Transverse colon (tissue), 4 donors: ENCODE measurements around the gene CST9. TPM values are rescaled to one million over a fixed set of nuclear protein-coding genes. Genes with fewer than 3 reads are reported as not detected.

Experiments used
- DNase-seq: peaks from one replicate; pipeline ENCODE4 v3.0.0-alpha.2; 2019
- H3K27ac ChIP-seq, 4 donors: fragments of 200-600 bp; sonication (generic); 2 replicates each; pipeline ENCODE4 v1.5.1; 2016 to 2018; ENCODE audit warnings: inconsistent platforms in 4 of 4
- H3K27me3 ChIP-seq: fragments of 200-600 bp; sonication (generic); 2 replicates; pipeline ENCODE4 v1.5.1; 2017; ENCODE audit warnings: inconsistent platforms
- H3K36me3 ChIP-seq, 4 donors: fragments of 200-600 bp; sonication (generic); 2 replicates each; pipeline ENCODE4 v1.5.1; 2017 to 2019; ENCODE audit warnings: inconsistent platforms in 4 of 4
- H3K4me1 ChIP-seq, 4 donors: fragments of 200-600 bp; sonication (generic); 2 replicates each; pipeline ENCODE4 v1.5.1; 2017 to 2020; ENCODE audit warnings: inconsistent platforms in 4 of 4
- H3K4me3 ChIP-seq, 4 donors: fragments of 200-600 bp; sonication (generic); 1 replicate in 1 of 4; 2 replicates in 3 of 4; pipeline versions ENCODE4 v1.5.1 to v1.6.1; 2017 to 2019; ENCODE audit warnings: inconsistent platforms in 4 of 4
- H3K9me3 ChIP-seq, 2 donors: fragments of 200-600 bp; sonication (generic); 2 replicates each; pipeline ENCODE4 v1.5.1; 2017 to 2019; ENCODE audit warnings: inconsistent platforms in 2 of 2
- EP300 ChIP-seq: sonication (generic); formaldehyde crosslinking; IDR thresholded peaks from one replicate; pipeline ENCODE4 v1.6.1; 2017; ENCODE audit warnings: antibody characterized with exemption, low read depth
- POLR2A ChIP-seq: fragments of 450-650 bp; IDR thresholded peaks from one replicate; pipeline ENCODE4 v1.6.1; 2016; ENCODE audit warnings: antibody characterized with exemption, mild to moderate bottlenecking, moderate library complexity
- POLR2AphosphoS5 ChIP-seq, 3 donors: sonication (generic); formaldehyde crosslinking; IDR thresholded peaks; one replicate each; pipeline ENCODE4 v1.6.1; 2016; ENCODE audit warnings: antibody characterized with exemption in 3 of 3
- WGBS, 2 donors: methylation state at CpG; one replicate each; pipeline ENCODE4 v1.1.5; 2018; ENCODE audit warnings: low coverage in 1 of 2; 5-methylcytosine and 5-hydroxymethylcytosine counted together
- in situ Hi-C, 4 donors: fragments of 200-750 bp; cut with MboI; loops; one replicate each; pipeline versions ENCODE4 v1.15.0 to v1.15.1; 2017; ENCODE audit warnings: low sequenced_read_pairs in 3 of 4, low pct_ligation_motif_present in 1 of 4, low pct_unique_long_range_greater_than_20kb in 1 of 4
- intact Hi-C: fragments of 100-400 bp; cut with DNase I; formaldehyde crosslinking; loops from one replicate; pipeline ENCODE4 v1.15.1; 2023; ENCODE audit warnings: low total_unique reads
- total RNA-seq, 4 donors: library from RNA; depleted of rRNA; stranded (reverse); fragments of >200 nt; gene quantifications; one replicate each; pipeline ENCODE4 v1.1.0, GENCODE V29; 2016
- TF ChIP-seq, protein P1 (sequence below), 5 experiments: fragments of 200-600 bp in 3 of 5; fragments of 450-650 bp in 2 of 5; sonication (generic) in 3 of 5; IDR thresholded peaks; 1 replicate in 2 of 5; 2 replicates in 3 of 5; pipeline ENCODE4 v1.5.1; 2016 to 2017; ENCODE audit warnings: antibody characterized with exemption in 5 of 5, inconsistent platforms in 3 of 5, mild to moderate bottlenecking in 2 of 5, moderate library complexity in 1 of 5

The CST9 gene
- total RNA-seq, 4 donors from 2014 or later: not detected

DNA sequence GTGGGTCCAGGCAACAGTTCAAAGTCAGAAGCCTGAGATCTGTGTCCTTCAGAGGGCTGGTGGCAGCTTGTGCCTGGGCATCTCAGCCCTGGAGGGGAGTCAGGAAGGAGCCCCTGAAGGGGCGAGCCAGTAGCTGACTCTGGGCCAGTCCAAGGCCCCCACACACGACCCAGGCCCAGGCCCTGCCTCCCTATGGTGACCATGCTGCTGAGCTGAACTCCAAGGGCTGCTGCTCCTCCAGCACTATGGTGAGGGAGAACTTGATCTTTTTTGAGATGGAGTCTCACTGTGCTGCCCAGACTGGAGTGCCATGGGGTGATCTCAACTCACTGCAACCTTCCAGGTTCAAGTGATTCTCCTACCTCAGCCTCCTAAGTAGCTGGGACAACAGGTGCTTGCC, 47.2 kb upstream of the CST9 start:
- Histone ChIP-seq H3K36me3 (no peaks in the 10 kb centered on the region), H3K9me3 (no peaks in the 10 kb centered on the region), H3K4me1 (peaks cover 0 to 14% (median 3%) of the 10 kb centered on the region in 4 donors), H3K4me3 (no peak overlapping the region), H3K27ac (no peak overlapping the region), H3K27me3 (no peaks in the 10 kb centered on the region)
- no peak for TF ChIP-seq POLR2AphosphoS5 (IDR thresholded peaks at IDR 0.05)
- TF ChIP-seq, protein P1, sequence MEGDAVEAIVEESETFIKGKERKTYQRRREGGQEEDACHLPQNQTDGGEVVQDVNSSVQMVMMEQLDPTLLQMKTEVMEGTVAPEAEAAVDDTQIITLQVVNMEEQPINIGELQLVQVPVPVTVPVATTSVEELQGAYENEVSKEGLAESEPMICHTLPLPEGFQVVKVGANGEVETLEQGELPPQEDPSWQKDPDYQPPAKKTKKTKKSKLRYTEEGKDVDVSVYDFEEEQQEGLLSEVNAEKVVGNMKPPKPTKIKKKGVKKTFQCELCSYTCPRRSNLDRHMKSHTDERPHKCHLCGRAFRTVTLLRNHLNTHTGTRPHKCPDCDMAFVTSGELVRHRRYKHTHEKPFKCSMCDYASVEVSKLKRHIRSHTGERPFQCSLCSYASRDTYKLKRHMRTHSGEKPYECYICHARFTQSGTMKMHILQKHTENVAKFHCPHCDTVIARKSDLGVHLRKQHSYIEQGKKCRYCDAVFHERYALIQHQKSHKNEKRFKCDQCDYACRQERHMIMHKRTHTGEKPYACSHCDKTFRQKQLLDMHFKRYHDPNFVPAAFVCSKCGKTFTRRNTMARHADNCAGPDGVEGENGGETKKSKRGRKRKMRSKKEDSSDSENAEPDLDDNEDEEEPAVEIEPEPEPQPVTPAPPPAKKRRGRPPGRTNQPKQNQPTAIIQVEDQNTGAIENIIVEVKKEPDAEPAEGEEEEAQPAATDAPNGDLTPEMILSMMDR (IDR thresholded peaks at IDR 0.05): no peak
- no peak for TF ChIP-seq POLR2A
- TF ChIP-seq EP300: no peak
- in situ Hi-C loops: no loop called here
- DNase-seq: no peak
- intact Hi-C loops: no loop called here
- 65% methylated on average over 2 of the region's 2 CpGs; no CpG with 5 or more reads in 1 of the 2 donors for WGBS, 2 donors

DNA sequence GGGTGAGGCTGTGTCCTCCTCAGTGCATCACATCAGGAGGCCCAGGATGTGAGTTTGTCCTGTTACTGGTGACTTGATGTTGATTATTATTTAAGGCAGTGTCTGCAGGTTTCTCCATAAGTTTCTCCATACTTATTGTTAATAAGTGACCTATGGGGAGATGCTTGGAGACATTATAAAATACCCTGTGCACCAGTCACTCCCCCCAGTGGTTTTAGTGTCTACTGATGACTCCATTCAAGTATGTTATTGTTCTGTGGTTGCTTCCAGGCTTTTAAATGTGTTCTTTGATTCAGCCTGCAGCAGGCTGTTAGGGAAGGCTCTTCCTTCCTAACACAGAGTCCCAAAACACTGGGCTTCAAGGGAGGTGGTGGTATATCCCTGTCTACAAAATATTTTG, 46.7 kb upstream of the CST9 start:
- Histone ChIP-seq H3K27me3 (no peaks in the 10 kb centered on the region), H3K9me3 (no peaks in the 10 kb centered on the region), H3K4me1 (peaks cover 0 to 14% (median 3%) of the 10 kb centered on the region in 4 donors), H3K4me3 (no peak overlapping the region), H3K27ac (no peak overlapping the region), H3K36me3 (no peaks in the 10 kb centered on the region)
- no peak for DNase-seq
- in situ Hi-C loops (no loop called here), intact Hi-C loops (no loop called here)
- TF ChIP-seq POLR2A (no peak), EP300 (no peak), POLR2AphosphoS5 (IDR thresholded peaks at IDR 0.05) (no peak)
- TF ChIP-seq, protein P1 (IDR thresholded peaks at IDR 0.05): no peak

DNA sequence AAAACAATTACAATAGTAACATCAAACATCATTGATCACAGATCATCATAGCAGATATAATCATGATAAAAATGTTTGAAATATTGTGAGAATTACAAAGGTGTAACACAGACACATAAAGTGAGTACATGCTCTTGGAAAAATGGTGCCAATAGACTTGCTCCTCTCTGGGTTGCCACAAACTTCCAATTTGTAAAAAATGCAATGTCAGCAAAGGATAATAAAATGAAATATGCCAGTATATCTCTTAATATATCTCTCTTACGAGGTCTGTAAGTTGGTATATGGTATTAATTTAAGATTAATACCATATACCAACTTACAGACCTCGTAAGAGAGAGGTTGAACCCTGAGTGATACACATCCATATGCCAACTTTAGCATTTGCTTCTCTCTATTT, 45.4 kb upstream of the CST9 start:
- H3K27ac ChIP-seq: no peak overlapping the region
- intact Hi-C loops (no loop called here), in situ Hi-C loops (no loop called here)
- 82 to 86% methylated on average over 2 of the region's 2 CpGs for WGBS, 2 donors
- H3K27me3 ChIP-seq: no peaks in the 10 kb centered on the region
- no peaks in the 10 kb centered on the region for H3K9me3 ChIP-seq
- H3K4me3 ChIP-seq: no peak overlapping the region
- peaks cover 0 to 14% (median 3%) of the 10 kb centered on the region in 4 donors for H3K4me1 ChIP-seq
- H3K36me3 ChIP-seq: no peaks in the 10 kb centered on the region
- DNase-seq: no peak
- TF ChIP-seq POLR2A (no peak), POLR2AphosphoS5 (IDR thresholded peaks at IDR 0.05) (no peak), EP300 (no peak)
- TF ChIP-seq, protein P1 (IDR thresholded peaks at IDR 0.05): no peak

DNA sequence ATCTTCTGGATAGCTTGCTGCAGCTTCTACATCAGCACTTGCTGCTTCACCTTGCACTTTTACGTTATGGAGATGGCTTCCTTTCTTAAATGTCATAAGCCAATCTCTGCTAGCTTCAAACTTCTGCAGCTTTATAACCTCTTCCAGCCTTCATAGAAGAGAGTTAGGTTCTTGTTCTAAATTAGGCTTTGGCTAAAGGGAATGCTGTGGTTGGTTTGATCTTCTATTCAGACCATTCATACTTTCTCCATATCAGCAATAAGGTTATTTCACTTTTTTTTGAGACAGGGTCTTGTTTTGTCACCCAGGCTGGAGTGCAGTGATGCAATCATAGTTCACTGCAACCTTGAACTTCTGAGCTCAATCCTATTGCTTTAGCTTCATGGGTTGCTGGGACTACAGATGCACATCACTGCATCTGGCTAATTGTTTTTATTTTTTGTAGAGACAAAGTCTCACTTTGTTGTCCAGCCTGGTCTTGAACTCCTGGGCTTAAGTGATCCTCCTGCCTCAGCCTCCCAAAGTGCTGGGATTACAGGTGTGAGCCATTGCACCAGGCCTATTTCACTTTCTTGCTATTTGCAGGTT, 44.2 kb upstream of the CST9 start:
- 72 to 80% methylated on average over 1 of the region's 1 CpG for WGBS, 2 donors
- no peaks in the 10 kb centered on the region for H3K27me3 ChIP-seq
- no peaks in the 10 kb centered on the region for H3K36me3 ChIP-seq
- intact Hi-C loops (no loop called here), in situ Hi-C loops (no loop called here)
- H3K4me1 ChIP-seq: peaks cover 0 to 5% (median 3%) of the 10 kb centered on the region in 4 donors
- H3K4me3 ChIP-seq: no peak overlapping the region
- H3K9me3 ChIP-seq: no peaks in the 10 kb centered on the region
- H3K27ac ChIP-seq: no peak overlapping the region
- TF ChIP-seq POLR2AphosphoS5 (IDR thresholded peaks at IDR 0.05) (no peak), EP300 (no peak), POLR2A (no peak)
- TF ChIP-seq, protein P1 (IDR thresholded peaks at IDR 0.05): no peak
- no peak for DNase-seq
